HG02870 (cell line): ENCODE data around the gene SCPEP1.
"Not testable (repeated sequence)": the region's sequence is repeated elsewhere in the genome, so short reads cannot be mapped to it uniquely, and the experiment has no call there.

Experiments used
- ATAC-seq: cut with Tn5 transposase; IDR thresholded peaks from one replicate; pipeline ENCODE4 v1.9.1; 2021; ENCODE audit warnings: mild to moderate bottlenecking, moderate library complexity; ENCODE audit not compliant: unreplicated experiment

Gene SCPEP1

GRCh38 chr17:56965241-56965640 is 12.7 kb upstream of the SCPEP1 start:
- ATAC-seq = not testable (repeated sequence)

GRCh38 chr17:56965681-56966080 is 12.2 kb upstream of the SCPEP1 start:
- ATAC-seq = not testable (repeated sequence)

- no peak for ATAC-seq
Measured at GRCh38 chr17:56966338-56966737, 11.6 kb upstream of the SCPEP1 start.

GRCh38 chr17:56970974-56971373 is 7.0 kb upstream of the SCPEP1 start:
- no peak for ATAC-seq

GRCh38 chr17:56972111-56972730 is 5.7 kb upstream of the SCPEP1 start:
- ATAC-seq = no peak

- no peak for ATAC-seq
Measured at GRCh38 chr17:56973520-56973919, 4.4 kb upstream of the SCPEP1 start.

- ATAC-seq = no peak
Measured at GRCh38 chr17:56974055-56974454, 3.9 kb upstream of the SCPEP1 start.

GRCh38 chr17:56975656-56976055 is 2.3 kb upstream of the SCPEP1 start:
- no peak for ATAC-seq

GRCh38 chr17:56976941-56977608 is 856 bp upstream of the SCPEP1 start:
- no peak for ATAC-seq

GRCh38 chr17:56978441-56979090 is 635 bp downstream of the SCPEP1 start:
- peak; percentile 36 for ATAC-seq

- peak; percentile 22 for ATAC-seq
Measured at GRCh38 chr17:56979091-56979480, 1.2 kb downstream of the SCPEP1 start.

- not testable (repeated sequence) for ATAC-seq
Measured at GRCh38 chr17:56980526-56980925, 2.6 kb downstream of the SCPEP1 start.

- no peak for ATAC-seq
Measured at GRCh38 chr17:56982312-56982711, 4.4 kb downstream of the SCPEP1 start.

- ATAC-seq = no peak
Measured at GRCh38 chr17:56983366-56983765, 5.4 kb downstream of the SCPEP1 start.

- ATAC-seq = no peak
Measured at GRCh38 chr17:56985371-56986162, 7.6 kb downstream of the SCPEP1 start.

- ATAC-seq = no peak
Measured at GRCh38 chr17:56987283-56987834, 9.4 kb downstream of the SCPEP1 start.

- no peak for ATAC-seq
Measured at GRCh38 chr17:56988901-56989572, 11.1 kb downstream of the SCPEP1 start.

GRCh38 chr17:56992364-56992763 is 14.4 kb downstream of the SCPEP1 start:
- ATAC-seq = no peak

- ATAC-seq = no peak
Measured at GRCh38 chr17:56994009-56994792, 16.3 kb downstream of the SCPEP1 start.

GRCh38 chr17:56995766-56996165 is 17.8 kb downstream of the SCPEP1 start:
- no peak for ATAC-seq
